GM10847 (cell line): ENCODE measurements around the gene STARD7.

Source experiments
- POLR2A ChIP-seq: IDR thresholded peaks from 2 replicates; pipeline ENCODE4 v1.6.1; 2011; ENCODE audit not compliant: insufficient read length; ENCODE audit errors: extremely low read depth

The STARD7 gene

DNA sequence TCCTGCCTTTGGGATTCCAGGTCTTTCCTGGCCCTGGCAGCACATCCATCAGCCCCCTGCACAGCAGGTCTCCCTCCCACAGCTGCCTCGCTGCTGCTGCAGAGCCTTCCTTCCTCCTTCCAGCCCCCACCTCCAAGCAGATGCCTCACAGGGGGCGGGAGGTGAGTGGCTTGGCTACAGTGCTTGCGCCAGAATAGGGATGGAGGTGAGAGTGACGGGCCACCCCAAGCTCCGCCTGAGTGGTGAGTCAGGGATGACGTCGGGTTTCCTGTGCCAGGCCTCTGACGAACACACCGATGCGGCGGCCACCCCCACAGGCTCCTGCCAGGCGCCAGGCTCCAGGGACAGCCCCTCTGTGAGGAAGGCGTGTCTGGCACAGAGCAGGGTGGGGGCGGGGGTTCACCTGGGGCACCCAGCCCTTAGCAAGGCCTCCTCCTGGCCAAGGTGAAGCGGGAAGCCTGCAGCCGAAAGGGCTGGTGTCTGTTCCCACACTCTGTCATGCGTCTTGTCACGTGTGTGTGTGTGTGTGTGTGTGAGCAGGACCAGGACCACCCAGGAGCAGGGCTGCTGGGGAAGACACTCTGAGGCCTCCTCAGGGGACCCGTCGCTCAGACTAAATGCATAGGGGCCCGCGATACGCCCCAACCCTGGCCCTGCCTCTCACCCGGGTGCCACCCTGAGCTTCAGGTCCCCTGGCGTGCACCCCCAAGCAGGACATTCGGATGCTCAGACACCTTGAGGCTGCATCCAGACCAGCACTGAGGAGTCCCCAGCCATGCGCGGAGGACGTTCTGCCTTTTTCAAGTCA lies 60.0 kb downstream of the STARD7 start:
- TF ChIP-seq POLR2A, result peak; percentile 42

DNA sequence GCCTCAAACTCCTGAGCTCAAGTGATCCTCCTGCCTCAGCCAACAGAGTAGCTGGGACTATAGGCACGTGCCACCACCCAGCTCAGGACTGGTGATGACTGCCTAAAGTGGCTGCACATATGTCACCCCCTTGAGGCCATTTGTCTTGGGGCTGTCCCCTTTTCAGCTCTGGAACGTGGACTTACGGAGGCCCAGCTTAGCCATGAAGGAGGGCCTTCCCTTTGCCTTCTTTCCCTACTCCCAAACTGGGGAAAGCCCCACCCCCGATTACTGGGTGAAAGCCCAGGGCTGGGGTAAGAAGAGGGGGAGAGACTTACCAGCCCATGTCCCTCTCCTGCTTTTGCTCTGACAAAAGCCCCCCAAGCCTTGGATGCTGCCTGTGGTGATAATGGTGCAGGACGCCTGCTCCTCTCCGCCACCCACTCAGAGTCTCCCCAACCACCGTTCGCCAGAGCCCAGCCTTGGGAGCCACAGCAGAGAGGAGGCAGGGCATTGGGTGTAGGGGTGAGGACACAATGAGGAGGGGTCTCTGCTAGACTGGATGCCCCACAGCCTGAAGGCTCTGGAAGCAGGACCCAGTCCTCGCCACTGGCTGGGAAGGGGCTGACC lies 60.9 kb downstream of the STARD7 start:
- no peak for TF ChIP-seq POLR2A

DNA sequence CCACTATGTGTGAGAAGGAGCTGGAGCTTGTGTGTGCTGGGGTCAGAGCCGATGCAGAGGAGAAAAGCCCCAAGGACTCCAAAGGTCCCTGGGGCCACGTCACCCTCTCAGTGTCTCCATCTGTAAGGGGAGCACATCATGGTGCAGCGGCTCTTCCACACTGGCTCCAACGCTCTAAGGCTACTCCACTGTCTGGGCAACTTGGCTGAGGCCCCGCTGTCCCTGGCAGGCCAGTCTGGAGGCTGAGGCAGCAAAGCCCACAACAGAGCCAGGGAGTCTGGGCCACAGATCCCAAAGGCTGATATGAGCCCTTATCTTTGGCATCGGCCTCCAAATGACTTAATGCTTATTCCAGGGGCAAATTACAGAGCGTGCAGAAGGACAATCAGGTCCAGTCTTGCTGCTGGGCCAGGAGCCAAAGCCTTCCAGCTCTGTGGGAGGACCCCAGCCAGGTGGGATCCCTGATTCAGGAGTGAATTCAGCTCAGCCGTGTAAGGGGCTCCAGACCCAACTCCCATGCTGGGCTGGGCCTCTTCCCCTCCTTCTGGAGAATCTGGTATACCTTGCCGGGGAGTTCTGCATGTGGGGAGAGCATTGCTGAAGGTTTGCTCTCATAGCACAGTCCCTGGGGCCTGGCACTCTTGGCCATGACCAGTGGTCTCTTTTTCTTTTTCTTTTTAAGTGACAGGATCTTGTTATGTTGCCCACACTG lies 61.6 kb downstream of the STARD7 start:
- TF ChIP-seq POLR2A, result no peak

DNA sequence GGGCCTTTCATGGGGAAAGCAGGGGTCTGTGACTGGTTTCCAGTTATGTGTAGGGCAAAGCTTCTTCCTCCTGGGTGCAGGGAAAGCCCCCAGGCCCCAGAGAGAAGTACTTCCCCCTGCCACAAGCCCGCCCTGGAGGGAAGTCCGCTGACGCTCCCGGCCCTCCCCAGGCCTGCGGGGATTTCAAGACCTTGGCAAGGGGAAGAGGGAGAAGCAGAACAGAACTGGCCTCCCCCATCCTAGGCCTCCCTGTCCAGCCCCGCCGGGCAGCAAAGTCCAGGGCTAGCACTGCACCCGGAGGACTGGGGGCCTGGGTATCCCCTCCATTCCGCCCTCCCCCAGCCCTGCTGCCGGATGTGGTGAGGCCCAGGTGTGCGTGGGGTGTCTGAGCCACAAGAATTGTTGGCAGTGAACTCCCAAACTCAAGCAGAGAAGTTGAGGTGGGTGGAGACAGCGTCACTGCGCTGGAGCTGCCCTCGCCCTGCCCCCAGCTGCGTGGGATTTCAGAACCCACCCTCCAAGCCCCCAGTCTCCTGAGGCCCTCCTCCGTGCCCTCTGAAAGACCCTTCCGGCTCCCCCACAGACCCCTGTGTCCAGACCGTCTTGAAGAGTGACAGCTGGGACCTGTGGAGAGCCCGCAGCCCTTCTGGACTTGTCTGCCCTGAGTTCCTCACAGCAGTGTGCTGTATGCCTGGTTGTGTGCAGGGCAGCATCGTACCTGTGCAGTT lies 62.3 kb downstream of the STARD7 start:
- peak; percentile 54 for TF ChIP-seq POLR2A

DNA sequence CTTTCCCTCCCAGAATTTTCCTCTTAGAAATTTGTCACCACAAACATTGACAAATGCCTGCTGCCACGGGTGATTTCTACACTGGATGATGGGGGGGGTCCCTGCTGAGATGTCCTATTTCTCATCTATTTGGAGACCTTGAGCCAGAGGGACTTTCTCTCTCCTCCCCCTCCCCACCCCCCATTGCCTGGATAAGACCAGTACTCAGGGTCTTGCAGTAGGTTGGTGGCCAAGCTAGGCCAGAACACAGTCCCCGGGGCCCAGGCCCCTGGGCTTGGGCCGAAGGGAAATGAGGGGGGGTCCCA lies 62.8 kb downstream of the STARD7 start:
- no peak for TF ChIP-seq POLR2A

DNA sequence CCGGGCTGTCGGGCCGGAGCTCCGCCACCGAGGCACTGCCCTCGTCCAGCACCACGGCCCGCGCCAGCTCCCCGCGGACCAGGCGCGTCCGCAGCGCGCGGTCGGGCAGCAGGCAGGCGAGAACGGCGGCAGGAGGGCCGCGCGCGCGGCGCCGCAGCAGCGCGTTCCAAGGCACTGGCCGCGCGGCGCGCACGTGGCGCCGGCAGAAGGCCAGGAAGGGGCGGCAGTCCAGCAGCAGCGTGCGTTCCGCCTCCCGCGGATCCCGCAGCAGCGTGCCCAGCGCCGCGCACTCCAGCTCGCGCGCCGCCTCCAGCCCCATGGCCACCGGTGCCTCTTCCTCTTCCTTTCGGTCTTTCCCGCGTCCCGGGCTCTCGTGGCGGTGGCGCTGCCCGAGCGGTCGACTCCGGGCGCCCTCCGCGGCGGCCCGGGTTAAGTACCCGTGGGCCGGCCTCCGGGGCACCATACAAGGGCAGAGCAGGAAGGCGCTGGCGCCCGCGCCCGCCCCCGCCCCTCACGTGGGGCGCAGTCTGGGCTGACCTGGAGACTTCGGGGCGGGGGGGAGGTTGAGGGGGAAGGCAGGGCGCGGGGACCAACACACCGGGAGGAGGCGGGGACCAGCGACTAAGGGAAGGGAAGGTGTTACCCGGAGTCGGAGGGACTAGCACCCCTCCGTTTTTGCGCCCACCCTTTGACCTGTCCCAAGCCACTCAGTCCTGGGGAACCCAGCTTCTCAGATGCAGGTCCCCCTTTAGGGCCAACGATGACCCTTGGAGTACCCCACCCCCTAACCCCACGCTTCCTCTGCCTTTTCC lies 63.4 kb downstream of the STARD7 start, which contains the start of gene DUSP2:
DUSP2 (minus strand) TSS at position 405 of the 812 bp plus-strand sequence; CDS start at position 319, 86 bp downstream.
- TF ChIP-seq POLR2A, result peak; percentile 100

DNA sequence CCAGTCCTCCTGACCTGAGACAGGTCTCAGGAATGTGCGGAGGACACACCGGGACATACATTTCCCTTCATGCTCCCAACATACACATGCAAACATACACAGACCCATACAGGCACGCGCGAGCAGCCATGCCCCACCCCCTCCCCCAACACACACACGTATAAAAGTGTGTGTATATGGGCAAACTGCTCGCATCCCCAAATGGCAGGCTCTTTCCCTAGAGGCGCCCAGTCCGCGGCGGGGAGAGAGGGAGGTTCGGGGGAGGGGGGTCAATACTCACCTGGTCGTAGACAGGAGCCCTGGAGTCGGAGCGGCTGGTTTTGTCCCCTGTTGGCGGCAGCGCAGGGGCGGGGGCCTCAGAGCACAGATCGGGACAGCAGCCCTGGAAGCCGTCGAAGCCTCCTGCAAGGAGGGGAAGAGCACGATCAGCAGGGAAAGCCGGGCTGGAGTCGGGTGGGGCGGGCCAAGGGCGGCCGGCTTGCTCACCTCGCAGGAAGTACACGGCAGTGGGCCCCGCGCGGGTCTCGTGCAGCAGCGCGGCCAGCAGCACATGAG lies 64.1 kb downstream of the STARD7 start:
- TF ChIP-seq POLR2A, result no peak

DNA sequence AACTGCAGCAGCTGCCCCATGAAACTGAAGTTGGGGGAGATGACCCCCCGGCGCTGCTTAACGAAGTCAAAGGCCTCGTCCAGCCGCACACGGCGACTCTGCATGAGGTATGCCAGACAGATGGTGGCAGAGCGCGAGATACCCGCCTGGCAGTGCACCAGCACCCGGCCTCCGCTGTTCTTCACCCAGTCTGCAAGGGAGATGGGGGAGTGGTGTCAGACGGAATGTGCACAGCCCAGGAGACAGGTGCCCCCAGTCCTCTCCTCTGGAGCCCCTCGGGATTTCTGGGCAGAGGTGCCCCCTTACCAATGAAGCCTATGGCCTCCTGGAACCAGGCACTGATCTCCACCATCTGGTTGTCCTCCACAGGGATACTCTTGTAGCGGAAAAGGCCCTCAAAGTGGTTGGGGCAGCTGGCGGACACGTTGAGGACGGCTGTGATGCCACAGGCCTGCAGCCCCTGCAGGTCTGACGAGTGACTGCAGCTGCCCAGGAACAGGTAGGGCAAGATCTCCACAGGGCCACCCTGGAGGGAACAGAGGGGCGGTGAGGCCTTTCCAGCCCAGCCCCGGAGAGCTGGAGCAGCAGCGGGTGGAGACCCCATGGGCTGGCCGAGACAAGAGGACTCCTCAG lies 64.7 kb downstream of the STARD7 start:
- TF ChIP-seq POLR2A, result peak; percentile 40

DNA sequence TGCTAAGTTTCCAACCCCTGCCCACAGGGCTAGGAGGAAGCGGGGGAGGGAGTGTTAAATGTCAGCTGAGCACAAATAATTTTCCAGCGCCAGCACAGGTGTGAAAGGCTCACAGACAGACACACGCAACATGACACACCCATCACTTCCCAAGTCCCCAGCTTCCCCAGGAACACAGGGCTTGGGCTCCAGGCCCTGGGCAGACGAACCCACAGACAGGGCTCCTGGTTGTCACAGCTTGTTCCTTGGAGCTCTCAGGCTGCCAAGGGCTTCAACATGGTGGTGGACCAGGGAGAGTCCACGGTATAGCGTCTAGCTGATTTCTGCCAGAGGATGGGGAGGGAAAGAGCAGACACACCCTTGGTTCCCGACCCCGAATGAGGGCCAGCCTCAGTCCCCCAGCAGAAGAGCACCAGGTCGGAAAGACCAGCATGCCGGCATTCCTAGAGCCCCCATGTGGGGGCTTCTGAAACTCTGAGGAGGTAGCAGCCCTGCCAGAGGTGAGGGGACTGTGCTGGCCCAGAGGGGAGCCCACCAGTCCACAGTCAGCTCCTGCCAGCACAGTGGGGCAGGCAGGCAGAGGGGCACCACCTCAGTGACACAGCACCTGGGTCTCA lies 65.3 kb downstream of the STARD7 start:
- TF ChIP-seq POLR2A, result no peak

DNA sequence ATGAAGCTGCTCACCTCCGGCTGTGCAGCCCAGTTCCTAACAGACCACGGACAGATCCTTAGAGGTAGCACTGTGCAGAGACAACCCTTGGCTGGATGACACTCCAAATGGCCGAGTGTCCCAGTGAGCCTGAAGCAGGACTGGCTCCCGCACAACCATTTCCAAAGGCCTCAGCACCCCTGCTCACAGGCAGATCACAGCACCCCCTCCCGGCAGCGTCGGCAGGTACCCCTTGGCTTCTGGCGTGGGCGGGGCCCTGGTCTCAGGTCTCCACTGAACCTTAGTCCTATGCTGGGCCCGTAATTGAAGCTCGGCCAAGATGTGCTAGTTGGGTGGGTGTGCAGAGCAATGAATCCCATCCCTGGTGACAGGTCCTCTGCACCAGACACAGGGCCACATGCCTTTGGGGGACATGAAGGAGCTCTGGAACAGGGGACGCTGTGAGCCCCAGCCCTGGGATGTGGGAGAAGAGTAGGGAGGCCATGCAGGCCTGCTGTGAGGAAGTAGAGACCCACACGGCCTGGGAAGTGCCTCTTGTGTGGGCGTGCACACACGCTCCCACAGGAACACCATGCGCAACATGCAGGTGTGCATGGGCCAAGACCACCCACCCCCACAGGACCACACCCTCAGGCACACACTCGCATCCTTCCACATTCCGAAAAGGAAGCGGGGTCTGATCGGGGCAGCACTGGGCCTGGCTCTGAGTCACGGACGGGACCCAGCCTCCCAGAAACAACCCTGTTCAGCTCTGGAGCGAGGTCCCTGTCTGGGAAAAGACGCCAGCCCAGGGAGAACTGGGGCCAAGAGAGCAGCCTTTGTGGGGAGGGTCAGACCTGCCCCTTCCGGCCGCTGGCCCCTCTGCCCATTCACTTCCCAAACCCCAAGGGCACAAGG lies 66.2 kb downstream of the STARD7 start:
- peak; percentile 47 for TF ChIP-seq POLR2A

DNA sequence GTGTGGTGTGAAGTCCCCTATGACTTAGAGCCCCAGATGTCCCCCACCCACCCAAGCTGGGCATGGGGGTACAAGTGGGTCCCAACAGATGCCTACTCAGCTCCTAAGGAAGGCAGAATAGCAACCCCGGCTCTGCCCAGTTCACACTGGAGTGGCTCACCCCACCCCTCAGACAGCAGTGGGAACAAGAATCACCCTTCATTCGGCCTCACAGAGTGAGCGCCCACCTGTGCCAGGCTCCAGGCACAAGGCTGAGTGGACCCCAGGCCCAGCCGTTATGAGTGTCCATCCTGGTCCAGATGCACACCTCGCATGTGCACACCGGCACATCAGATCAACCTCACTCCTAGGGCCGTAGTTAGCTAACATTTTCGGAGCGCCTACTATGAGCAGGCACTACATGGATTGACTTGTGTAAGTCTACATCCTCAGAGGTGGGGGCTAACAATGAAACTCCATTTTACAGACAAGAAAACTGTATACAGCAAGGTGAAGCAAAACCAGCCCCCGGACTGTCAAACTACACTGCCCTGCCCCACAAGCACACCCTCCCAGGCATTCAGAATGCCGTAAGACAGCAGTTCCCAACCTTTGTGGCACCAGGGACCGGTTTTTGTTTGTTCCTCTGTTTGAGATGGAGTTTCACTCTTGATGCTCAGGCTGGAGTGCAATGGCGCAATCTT lies 67.5 kb downstream of the STARD7 start:
- TF ChIP-seq POLR2A, result no peak

DNA sequence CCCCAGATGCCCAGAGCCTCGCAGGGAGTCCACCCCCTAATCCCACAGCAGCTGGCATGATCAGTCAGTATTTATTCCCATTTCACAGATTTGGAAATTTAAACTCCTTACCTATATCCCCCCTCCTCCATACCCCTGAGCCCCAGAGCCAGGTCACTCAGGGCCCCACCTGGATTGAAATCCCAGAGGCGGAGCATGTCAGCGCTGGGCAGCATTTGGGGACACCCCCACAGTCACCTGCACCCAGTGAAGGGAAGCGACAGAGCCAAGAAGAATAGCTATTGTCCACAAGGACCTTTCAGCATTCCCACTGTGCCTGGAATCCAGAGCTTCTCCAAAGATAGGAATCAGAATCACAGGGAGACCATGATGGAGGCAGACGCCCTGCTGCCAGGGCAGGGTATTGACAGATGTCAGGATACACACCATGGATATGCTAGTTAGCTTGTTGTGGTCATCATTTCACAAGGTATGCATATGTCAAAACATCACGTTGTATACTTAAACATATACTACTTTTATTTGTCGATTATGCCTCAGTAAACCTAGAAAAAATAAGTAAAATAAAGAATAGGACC lies 69.4 kb downstream of the STARD7 start:
- TF ChIP-seq POLR2A, result no peak
